ENCODE data around the gene PLCB1.

DNA sequence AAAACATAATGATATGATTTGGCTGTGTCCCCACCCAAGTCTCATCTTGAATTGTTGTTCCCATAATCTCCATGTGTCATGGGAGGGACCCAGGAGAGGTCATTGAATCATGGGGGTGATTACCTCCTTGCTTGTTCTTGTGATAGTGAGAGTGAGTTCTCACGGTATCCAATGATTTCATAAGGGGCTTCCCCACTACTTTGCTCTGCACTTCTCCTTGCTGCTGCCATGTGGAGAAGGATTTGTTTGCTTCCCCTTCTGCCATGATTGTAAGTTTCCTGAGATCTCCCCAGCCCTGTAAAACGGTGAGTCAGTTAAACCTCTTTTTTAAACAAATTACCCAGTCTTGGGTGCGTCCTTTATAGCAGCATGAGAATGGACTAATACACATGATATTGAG is 780.0 kb downstream of the PLCB1 start:
- TF ChIP-seq GATA2 (IDR thresholded peaks at IDR 0.05; ENCODE audit: low read depth, low read length) (no peak), GATA3 (IDR thresholded peaks at IDR 0.05; ENCODE audit: low read depth, low read length) (no peak)
